Endothelial cell (in vitro differentiated cells): Measurements from ENCODE around the gene DHCR7. TPM values are rescaled to one million over a fixed set of nuclear protein-coding genes. Genes with fewer than 3 reads are reported as not detected.

Experiments
- DNase-seq: peaks from one replicate; pipeline ENCODE4 v3.0.0; 2021; ENCODE audit warnings: low spot score
- H3K27ac Mint-ChIP-seq: one replicate; pipeline ENCODE4 v1.8.0; 2021; ENCODE audit warnings: mixed read lengths, inconsistent platforms; ENCODE audit not compliant: unreplicated experiment
- H3K27me3 Mint-ChIP-seq: one replicate; pipeline ENCODE4 v1.8.0; 2021; ENCODE audit warnings: mild to moderate bottlenecking, moderate library complexity, mixed read lengths, inconsistent platforms; ENCODE audit not compliant: unreplicated experiment
- H3K36me3 Mint-ChIP-seq: one replicate; pipeline ENCODE4 v1.8.0; 2021; ENCODE audit warnings: mild to moderate bottlenecking, low read depth, mixed read lengths, inconsistent platforms; ENCODE audit not compliant: unreplicated experiment
- H3K4me1 Mint-ChIP-seq: one replicate; pipeline ENCODE4 v1.8.0; 2021; ENCODE audit warnings: mild to moderate bottlenecking, mixed read lengths, inconsistent platforms; ENCODE audit not compliant: unreplicated experiment
- H3K4me3 Mint-ChIP-seq: one replicate; pipeline ENCODE4 v1.8.0; 2021; ENCODE audit warnings: mild to moderate bottlenecking, mixed read lengths, inconsistent platforms; ENCODE audit not compliant: unreplicated experiment
- H3K9me3 Mint-ChIP-seq: one replicate; pipeline ENCODE4 v1.8.0; 2021; ENCODE audit warnings: mixed read lengths, inconsistent platforms; ENCODE audit not compliant: unreplicated experiment
- total RNA-seq: library from RNA; stranded (reverse); fragmentation: NEBNext Ultra II Directional; extraction: Animal tissue kit (Norgen Biotek cat#: 25700); gene quantifications from one replicate; pipeline ENCODE4 v1.2.1, GENCODE V29; 2021; ENCODE audit not compliant: unreplicated experiment
- TF ChIP-seq, protein P1 (sequence below): fragments of 200-600 bp; sonication (generic); IDR thresholded peaks from one replicate; pipeline ENCODE4 v1.5.0; 2021; ENCODE audit warnings: antibody characterized with exemption; ENCODE audit not compliant: unreplicated experiment

The DHCR7 gene
- total RNA-seq, 1 donor from 2014 or later, result 130 TPM

DNA sequence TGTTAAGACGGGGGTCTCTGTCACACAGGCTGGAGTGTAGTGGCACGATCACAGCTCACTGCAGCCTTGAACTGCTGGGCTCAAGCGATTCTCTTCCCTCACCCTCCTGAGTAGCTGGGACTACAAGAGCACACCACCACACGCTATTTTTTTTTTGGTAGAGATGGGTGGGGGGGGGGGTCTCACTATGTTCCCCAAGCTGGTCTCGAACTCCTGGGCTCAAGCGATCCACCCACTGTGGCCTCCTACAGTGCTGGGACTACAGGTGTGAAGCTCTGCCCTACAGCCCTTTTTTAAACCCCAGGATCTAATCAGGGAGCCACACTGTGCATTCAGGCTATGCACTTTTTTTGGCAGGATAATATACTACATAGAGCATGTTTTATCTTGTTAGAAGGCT lies 1.4 kb upstream of the DHCR7 start:
- TF ChIP-seq, protein P1, sequence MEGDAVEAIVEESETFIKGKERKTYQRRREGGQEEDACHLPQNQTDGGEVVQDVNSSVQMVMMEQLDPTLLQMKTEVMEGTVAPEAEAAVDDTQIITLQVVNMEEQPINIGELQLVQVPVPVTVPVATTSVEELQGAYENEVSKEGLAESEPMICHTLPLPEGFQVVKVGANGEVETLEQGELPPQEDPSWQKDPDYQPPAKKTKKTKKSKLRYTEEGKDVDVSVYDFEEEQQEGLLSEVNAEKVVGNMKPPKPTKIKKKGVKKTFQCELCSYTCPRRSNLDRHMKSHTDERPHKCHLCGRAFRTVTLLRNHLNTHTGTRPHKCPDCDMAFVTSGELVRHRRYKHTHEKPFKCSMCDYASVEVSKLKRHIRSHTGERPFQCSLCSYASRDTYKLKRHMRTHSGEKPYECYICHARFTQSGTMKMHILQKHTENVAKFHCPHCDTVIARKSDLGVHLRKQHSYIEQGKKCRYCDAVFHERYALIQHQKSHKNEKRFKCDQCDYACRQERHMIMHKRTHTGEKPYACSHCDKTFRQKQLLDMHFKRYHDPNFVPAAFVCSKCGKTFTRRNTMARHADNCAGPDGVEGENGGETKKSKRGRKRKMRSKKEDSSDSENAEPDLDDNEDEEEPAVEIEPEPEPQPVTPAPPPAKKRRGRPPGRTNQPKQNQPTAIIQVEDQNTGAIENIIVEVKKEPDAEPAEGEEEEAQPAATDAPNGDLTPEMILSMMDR, result no peak
- DNase-seq, result no peak
- H3K9me3 Mint-ChIP-seq, result no peaks in the 10 kb centered on the region
- H3K4me1 Mint-ChIP-seq, result peaks cover 37% of the 10 kb centered on the region
- peaks cover 13% of the 10 kb centered on the region for H3K27me3 Mint-ChIP-seq
- H3K36me3 Mint-ChIP-seq, result peaks cover 30% of the 10 kb centered on the region
- peak overlapping the region; percentile 93 for H3K4me3 Mint-ChIP-seq
- H3K27ac Mint-ChIP-seq, result no peak overlapping the region

DNA sequence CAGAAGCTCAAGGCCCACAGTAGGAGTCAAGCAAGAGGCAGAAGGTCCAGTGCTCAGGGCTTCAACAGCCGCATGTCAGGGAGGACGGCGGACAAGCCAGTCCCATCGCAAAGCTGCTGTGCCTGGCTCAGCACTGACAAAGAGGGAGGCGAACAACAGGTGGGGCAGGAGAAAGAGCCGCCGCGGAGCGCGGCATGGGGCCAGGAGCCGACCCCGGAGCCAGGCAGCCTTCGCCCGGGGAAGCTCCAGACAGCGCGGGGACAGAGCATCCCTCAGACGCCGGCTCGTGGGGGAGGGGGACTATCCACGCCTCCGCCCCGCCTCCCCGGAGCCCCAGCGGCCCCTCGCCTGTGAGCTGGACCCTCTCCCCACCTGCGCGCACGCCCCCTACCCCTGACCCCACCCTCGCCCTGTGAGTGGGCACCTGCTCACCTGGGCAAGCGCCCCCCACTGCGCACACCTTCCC lies 369 bp downstream of the DHCR7 start:
- peak overlapping the region; percentile 93 for H3K4me3 Mint-ChIP-seq
- H3K27ac Mint-ChIP-seq, result peak overlapping the region; percentile 55
- TF ChIP-seq, protein P1, result no peak
- H3K27me3 Mint-ChIP-seq, result peaks cover 11% of the 10 kb centered on the region
- peak; percentile 58 for DNase-seq
- peaks cover 33% of the 10 kb centered on the region for H3K36me3 Mint-ChIP-seq
- H3K4me1 Mint-ChIP-seq, result peaks cover 33% of the 10 kb centered on the region
- no peaks in the 10 kb centered on the region for H3K9me3 Mint-ChIP-seq

DNA sequence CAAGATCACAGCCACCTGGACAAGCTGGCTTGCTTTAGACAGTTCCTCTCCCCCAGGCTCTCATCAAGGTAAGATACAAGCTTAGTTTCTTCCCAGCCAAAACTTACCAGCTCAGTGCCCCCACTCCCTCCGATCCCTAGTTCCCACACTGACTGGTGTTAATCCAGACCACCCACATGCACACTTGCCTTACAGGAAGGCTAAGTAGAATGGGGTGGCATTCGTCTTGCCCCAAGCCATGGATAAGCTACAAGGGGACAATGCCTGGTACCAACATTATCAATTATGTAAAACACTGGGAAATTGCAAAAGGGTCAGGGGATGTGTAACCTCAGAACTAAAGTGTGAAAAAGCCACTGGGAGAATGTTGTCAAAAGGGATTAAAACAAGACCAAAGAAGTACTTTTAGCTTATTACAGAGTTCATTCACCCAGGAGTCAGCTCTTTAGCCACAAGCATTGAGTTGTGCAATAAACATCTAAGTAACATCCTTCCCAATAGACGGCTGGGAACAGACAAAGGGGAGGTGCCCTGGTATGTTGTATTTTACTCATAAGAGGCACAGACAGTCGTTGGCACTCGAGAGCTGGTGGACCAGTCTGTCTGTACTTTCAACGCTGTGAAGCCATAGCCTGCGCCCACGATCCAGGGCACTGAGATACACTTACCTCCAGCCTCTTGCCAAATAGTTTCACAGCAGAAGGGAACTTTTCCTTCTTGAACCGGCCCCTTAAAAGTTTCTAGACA lies 1.1 kb downstream of the DHCR7 start:
- Mint-ChIP-seq H3K4me1 (peaks cover 28% of the 10 kb centered on the region), H3K9me3 (no peaks in the 10 kb centered on the region), H3K4me3 (peak overlapping the region; percentile 93), H3K27ac (peak overlapping the region; percentile 55), H3K27me3 (peaks cover 9% of the 10 kb centered on the region), H3K36me3 (peaks cover 34% of the 10 kb centered on the region)
- no peak for DNase-seq
- TF ChIP-seq, protein P1, result no peak

DNA sequence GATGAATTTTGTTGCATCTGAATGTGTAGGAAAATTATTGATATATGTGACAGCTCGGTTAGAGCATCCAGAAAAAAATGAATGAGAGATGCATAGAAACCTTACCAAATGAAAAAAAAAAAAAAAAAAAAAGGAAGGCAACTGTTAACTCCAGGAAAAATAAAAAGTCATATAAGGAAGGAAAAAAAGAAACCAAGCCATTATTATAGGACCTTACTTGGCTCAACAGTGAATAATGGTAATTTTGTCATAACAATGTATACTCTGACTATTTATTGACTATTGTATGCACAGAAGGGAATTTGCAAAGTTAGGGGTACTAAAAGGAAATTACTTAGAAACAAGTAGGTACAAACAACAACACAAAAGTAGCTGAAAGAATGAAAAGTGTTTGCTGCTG lies 2.0 kb downstream of the DHCR7 start:
- peak overlapping the region; percentile 93 for H3K4me3 Mint-ChIP-seq
- no peak for DNase-seq

DNA sequence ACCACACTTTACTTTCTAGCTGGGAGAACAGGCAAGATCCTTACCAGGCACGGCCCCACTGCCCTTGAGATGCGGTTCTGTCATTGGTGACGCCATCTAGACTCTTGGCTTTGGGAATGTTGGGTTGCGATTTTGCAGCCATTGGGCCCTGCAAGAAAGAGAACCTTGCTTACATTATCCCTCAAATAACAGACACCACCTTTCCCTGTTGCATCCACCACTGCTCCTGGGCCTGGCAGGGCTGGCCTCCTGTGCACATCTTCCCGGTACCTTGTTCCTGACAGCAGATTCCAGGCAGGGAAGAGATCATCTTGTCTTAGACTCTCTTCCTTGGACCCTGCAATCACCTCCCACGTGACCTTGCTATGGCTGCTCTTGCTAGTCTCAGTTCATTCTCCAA lies 3.4 kb downstream of the DHCR7 start:
- Mint-ChIP-seq H3K4me1 (peaks cover 19% of the 10 kb centered on the region), H3K36me3 (peaks cover 34% of the 10 kb centered on the region), H3K27ac (no peak overlapping the region), H3K9me3 (no peaks in the 10 kb centered on the region), H3K4me3 (no peak overlapping the region), H3K27me3 (peaks cover 9% of the 10 kb centered on the region)
- no peak for DNase-seq
- TF ChIP-seq, protein P1, result no peak

More for the DNA sequence above, 2.0 kb downstream of the DHCR7 start:
- Mint-ChIP-seq H3K9me3 (no peaks in the 10 kb centered on the region), H3K27me3 (peaks cover 9% of the 10 kb centered on the region), H3K27ac (no peak overlapping the region), H3K4me1 (peaks cover 21% of the 10 kb centered on the region), H3K36me3 (peaks cover 32% of the 10 kb centered on the region)
- TF ChIP-seq, protein P1, result no peak
